ENCODE results near the gene CHAD.
A peak's percentile ranks its signal among the peaks of the same experiment; 100 is the strongest.

The CHAD gene

GRCh38 chr17:50468304-50469207 lies at the start of gene CHAD:
TSS of gene CHAD (minus strand) at chr17:50468880. CDS start at chr17:50468813, 67 bp downstream.
- no peak for DNase-seq (ENCODE audit: low read depth)

- no peak for DNase-seq (ENCODE audit: low read depth)
Observed at GRCh38 chr17:50517504-50518383, 49.1 kb upstream of the CHAD start.

- peak; percentile 17 for DNase-seq (ENCODE audit: low read depth)
Observed at GRCh38 chr17:50517011-50517410, 48.3 kb upstream of the CHAD start.

- no peak for DNase-seq (ENCODE audit: low read depth)
Observed at GRCh38 chr17:50514936-50515702, 46.4 kb upstream of the CHAD start.

- no peak for DNase-seq (ENCODE audit: low read depth)
Observed at GRCh38 chr17:50514388-50514787, 45.7 kb upstream of the CHAD start.

GRCh38 chr17:50513495-50513894 lies 44.8 kb upstream of the CHAD start:
- DNase-seq (ENCODE audit: low read depth): no peak

GRCh38 chr17:50511058-50511457 lies 42.4 kb upstream of the CHAD start:
- peak; percentile 58 for DNase-seq (ENCODE audit: low read depth)

GRCh38 chr17:50508573-50509460 lies 40.1 kb upstream of the CHAD start:
- no peak for DNase-seq (ENCODE audit: low read depth)

GRCh38 chr17:50507871-50508572 lies 39.3 kb upstream of the CHAD start, which contains the start of gene MYCBPAP:
TSS of gene MYCBPAP (plus strand) at chr17:50508439. CDS start at chr17:50508675, 236 bp downstream.
- peak; percentile 76 for DNase-seq (ENCODE audit: low read depth)

- DNase-seq (ENCODE audit: low read depth): no peak
Observed at GRCh38 chr17:50506298-50506697, 37.6 kb upstream of the CHAD start.

GRCh38 chr17:50505591-50506130 lies 37.0 kb upstream of the CHAD start:
- no peak for DNase-seq (ENCODE audit: low read depth)

- no peak for DNase-seq (ENCODE audit: low read depth)
Observed at GRCh38 chr17:50502301-50502990, 33.8 kb upstream of the CHAD start.

GRCh38 chr17:50501054-50501453 lies 32.4 kb upstream of the CHAD start:
- peak; percentile 72 for DNase-seq (ENCODE audit: low read depth)

- DNase-seq (ENCODE audit: low read depth): no peak
Observed at GRCh38 chr17:50499721-50500120, 31.0 kb upstream of the CHAD start.

- no peak for DNase-seq (ENCODE audit: low read depth)
Observed at GRCh38 chr17:50499270-50499669, 30.6 kb upstream of the CHAD start.

GRCh38 chr17:50498021-50498874 lies 29.6 kb upstream of the CHAD start:
- DNase-seq (ENCODE audit: low read depth): peak; percentile 19

- DNase-seq (ENCODE audit: low read depth): peak; percentile 81
Observed at GRCh38 chr17:50495918-50496317, 27.2 kb upstream of the CHAD start.

- no peak for DNase-seq (ENCODE audit: low read depth)
Observed at GRCh38 chr17:50495217-50495823, 26.6 kb upstream of the CHAD start.
